HG02623 (cell line): ENCODE data around the gene AAGAB.
"Not testable (repeated sequence)": the region's sequence is repeated elsewhere in the genome, so short reads cannot be mapped to it uniquely, and the experiment has no call there.

Experiments
- ATAC-seq: cut with Tn5 transposase; IDR thresholded peaks from one replicate; pipeline ENCODE4 v1.9.1; 2021; ENCODE audit warnings: moderate library complexity; ENCODE audit not compliant: unreplicated experiment

AAGAB gene, protein sequence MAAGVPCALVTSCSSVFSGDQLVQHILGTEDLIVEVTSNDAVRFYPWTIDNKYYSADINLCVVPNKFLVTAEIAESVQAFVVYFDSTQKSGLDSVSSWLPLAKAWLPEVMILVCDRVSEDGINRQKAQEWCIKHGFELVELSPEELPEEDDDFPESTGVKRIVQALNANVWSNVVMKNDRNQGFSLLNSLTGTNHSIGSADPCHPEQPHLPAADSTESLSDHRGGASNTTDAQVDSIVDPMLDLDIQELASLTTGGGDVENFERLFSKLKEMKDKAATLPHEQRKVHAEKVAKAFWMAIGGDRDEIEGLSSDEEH

GRCh38 chr15:67254238-67255175, at the start of gene AAGAB, which contains the start of gene IQCH:
Gene AAGAB, minus strand, starts transcription at chr15:67254661. Its CDS starts 30 bp downstream, at chr15:67254631.
Gene IQCH, plus strand, starts transcription at chr15:67254786. Its CDS starts 111 bp downstream, at chr15:67254897.
- ATAC-seq: peak; percentile 90

DNA sequence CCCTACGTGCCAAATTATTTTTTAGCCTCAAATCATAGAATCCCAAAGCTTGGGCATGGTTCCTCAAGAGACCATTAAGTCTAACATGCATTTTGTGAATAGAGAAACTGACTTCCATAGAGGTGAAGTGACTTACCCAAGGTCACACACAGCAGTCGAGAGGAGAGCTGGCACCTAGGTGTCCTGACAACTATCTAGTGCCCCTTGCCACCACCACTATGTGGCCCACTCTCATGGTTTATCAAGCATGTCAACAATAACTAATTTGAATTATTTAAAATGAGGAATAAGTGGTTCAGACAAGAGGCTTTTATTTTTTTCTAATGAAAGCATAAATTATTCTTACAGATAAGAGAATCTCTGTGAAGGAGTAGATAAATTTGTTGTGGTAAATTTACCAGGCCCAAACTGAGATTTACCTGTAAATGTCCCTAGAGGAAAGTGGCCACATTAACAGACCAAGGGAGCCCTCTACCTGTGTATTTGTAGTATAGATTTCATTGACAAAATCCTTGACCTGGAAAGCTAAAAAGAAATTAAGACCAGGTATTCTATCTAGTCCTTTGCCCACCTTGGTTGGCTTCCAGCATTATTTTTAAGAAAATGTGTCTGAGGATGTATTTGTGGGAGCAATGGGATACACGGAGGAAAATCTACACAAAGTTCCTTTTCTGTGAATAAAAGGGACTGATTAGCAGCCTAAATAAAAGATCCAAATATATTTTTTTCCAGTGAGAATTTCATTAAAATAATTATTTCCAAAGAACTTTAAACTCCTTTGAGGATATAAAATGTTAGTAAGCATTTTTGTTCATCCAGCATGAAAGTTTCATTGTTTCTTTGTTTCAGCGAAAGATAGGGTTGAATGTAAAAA, 49.3 kb upstream of the AAGAB start:
- no peak for ATAC-seq

DNA sequence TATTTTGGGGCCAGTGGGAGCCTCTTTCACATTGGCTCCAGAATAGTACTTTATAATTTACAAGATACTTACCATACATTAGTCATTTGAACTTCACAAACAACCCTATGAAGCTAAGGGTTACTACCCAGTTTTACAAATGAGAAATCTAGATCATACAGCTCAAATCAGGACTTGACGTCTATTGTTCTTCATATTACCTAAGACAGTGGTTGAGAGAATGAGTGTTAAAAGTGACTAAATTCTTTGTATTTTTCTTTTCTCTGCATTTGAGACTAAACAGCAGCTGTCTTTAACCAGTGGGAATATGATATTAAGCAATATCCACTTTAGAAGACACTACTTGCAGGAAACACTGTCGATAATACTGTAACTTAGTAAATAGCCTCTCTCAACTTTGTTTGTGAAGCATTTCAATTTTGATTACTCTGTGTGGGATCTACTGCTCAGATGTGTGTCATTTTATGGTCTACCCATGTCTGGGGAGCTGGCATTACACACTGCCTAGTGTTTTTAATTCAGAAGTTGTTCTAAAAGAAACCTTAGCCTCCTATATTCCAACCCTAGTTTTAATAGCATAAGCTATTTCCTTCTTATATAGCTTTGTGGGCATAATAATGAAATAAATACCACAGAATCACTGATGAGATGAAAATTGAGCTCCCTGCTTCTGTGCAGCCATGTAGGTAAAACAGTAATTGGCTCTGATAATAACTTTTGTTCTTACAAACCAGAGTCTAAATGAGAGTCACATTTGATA, 46.0 kb upstream of the AAGAB start:
- no peak for ATAC-seq

DNA sequence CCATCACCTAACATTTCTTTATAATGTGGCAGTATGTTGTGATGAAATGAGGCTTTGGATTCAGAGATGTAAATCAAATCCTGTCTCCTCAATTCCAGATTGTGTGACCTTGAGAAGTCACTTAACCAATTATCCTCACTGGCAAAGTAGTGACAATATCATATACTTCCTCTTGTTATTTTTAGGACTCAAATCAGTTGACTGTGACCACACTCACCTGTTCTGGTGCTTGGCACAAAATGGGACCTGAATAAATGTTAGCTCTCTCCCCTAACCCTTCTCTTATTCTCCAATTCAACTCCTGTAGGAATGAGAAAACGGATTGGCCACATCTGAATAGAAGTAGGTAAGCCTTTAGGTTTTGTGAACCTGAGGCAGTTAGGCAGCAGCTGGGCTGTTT, 42.2 kb upstream of the AAGAB start:
- no peak for ATAC-seq

DNA sequence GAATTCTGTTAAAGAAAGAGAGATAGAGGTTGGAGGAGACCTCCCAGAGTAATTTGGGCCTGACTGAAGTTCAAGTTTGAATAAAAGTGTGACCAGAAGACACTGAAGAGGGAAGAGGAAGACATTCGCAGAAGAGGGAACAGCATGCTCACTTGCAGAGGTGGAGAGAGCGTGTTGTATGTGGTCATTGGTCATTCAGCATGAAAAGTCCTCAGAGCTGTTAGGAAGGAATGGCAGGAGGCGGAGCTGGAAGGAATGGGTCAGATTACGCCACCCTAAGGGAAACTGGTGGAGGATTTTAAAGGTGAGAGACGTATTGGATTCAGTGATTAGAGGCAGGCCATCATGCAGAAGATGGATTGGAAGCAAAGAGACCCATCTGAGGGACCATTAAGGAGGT, 41.7 kb upstream of the AAGAB start:
- no peak for ATAC-seq

DNA sequence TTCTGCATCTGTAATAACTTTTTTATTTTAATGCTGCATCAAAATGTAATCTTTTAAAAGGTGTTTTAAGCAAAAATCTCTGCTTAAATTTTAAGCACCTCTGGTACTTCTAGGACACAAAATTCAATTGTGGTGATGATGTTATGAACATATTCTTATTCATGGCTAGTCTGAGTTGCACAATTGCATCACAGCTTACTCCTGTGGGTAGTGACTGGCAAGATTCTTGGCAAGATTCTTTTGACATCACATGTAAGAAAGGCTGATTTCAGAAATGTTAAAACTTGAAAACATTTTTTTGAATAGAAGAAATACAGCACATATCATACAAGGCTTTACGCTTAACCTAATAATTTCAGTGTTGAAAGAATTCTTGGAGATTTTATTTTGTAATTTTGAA, 35.9 kb upstream of the AAGAB start:
- ATAC-seq: no peak

DNA sequence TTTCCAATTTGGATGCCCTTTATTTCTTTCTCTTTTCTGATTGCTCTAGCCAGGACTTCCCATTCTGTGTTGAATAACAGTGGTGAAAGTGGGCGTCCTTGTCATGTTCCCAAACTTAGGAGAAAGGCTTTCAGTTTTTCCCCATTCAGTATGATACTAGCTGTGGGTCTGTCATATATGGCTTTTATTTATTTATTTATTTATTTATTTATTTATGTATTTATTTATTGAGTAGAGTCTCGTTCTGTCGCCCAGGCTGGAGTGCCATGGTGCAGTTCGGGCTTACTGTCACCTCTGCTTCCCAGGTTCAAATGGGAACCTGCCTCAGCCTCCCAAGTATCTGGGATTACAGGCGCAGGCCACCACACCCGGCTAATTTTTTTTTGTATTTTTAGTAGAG, 31.9 kb upstream of the AAGAB start:
- not testable (repeated sequence) for ATAC-seq

- not testable (repeated sequence) for ATAC-seq
Measured at GRCh38 chr15:67285625-67286024, 31.2 kb upstream of the AAGAB start.

GRCh38 chr15:67281714-67282113, 27.3 kb upstream of the AAGAB start:
- ATAC-seq: no peak

DNA sequence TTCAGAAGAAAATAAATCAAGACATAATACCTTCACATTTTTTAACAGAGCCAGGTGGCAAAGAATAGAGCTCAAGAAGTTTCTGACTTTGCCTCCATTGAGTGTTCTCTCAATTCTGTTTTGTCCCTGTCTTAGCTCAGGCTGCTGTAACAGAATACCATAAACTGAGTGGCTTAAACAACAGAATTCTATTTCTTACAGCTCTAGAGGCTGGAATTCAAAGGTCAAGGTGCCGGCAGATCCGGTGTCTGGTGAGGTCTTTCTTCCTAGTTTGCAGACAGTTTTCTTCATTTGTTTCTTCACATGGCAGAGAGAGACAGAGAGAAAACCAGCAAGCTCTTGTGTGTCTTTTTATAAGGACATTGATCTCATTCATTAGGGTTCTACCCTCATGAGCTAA, 25.8 kb upstream of the AAGAB start:
- ATAC-seq: no peak

GRCh38 chr15:67276666-67277065, 22.2 kb upstream of the AAGAB start:
- no peak for ATAC-seq

GRCh38 chr15:67274236-67274635, 19.8 kb upstream of the AAGAB start:
- no peak for ATAC-seq

DNA sequence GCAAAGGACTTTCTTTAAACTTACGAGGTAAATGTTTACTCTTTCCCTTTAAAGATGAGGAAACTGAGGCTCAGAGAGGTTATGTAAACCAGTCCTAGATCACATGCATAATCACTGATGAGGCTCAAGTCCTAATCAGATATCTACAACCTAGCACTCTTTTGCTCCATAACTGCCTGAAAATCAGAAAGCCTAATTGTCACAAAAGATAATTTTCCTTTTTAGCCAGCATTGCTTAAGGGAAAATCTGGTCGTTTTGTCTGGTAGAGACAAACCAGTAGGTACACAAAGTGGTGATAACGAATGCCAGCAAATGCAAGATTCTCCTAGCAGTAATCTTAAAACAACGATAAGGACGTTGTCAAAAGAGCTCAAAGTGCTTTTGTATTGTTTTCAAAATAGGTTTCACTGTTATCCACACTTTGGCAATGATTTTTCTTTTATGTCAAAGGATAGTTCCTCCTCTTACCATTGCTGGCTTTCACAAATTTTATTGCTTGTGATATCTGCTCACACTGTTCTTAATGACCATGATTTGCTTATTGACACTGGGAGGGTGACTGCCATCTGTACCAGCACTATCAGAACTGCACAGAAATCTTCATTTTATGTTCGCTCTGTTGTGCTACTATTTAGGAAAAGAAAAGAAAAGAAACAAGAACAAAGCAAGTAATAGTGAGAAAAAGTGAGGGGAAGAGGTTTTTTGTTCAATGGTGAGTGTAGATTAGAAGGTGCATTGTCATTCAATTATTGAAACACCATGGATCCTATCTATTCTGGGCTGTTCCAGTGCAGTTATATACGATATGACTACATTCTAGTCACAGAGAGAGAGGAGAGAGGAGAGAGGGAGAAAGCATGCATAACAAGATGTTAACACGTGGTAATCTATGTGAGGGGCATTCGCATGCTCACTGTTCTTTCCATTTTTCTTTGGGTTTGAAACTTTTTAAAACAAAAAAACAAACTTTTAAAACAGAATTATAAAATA, 13.8 kb upstream of the AAGAB start:
- ATAC-seq: no peak

GRCh38 chr15:67267440-67267839, 13.0 kb upstream of the AAGAB start:
- ATAC-seq: no peak

GRCh38 chr15:67266870-67267269, 12.4 kb upstream of the AAGAB start:
- ATAC-seq: no peak

DNA sequence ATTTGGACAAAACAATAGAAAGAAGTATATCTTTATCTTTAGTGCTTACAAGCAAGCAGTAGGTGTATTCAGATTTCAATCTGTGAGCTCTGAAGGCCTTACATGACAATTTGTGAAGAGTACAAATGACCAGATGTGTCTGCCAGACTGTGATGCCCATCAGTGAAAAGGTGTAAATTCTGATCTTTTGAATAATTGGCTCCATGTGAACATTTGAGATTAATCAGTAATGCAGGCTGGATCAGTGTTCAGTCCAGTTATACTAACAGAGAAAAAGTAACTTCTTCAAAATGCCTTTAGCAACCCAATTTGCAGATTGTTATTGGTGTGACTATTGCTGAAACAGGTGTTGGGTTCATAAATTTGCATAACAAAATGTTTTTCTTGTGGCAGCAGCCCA, 5.3 kb upstream of the AAGAB start:
- ATAC-seq: no peak

GRCh38 chr15:67259379-67259778, 4.9 kb upstream of the AAGAB start:
- no peak for ATAC-seq

- not testable (repeated sequence) for ATAC-seq
Measured at GRCh38 chr15:67258412-67258811, 4.0 kb upstream of the AAGAB start.

DNA sequence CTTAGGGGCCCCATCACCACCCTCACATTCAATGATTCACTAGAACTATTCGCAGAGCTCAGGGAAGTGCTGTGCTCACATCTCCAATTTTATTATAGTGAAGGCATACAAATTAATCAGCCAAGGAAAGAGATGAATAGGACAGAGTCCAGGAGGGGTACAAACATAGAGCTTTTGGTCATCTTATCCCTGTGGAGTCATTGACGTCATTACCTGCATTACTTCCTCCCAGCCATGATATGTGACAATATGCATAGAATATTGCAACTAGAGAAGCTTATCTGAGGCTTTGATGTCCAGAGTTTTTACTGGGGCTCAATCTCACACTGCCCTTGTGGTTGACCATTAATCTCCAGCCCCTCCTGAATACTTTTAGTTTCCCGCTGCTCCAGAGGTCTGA, 1.6 kb upstream of the AAGAB start:
- ATAC-seq: no peak
